Neural cell (in vitro differentiated cells): ENCODE data around the gene ISG20L2.

ENCODE experiments used
- CTCF ChIP-seq: fragments of 450-650 bp; IDR thresholded peaks from 2 replicates; pipeline ENCODE4 v1.5.1; 2014; ENCODE audit warnings: antibody characterized with exemption, mild to moderate bottlenecking, moderate library complexity; ENCODE audit not compliant: poor library complexity, severe bottlenecking
- POLR2AphosphoS5 ChIP-seq: IDR thresholded peaks from 2 replicates; pipeline ENCODE4 v1.6.1; 2012
- SMC3 ChIP-seq: fragments of 450-650 bp; conservative IDR thresholded peaks from 2 replicates; pipeline ENCODE4 v1.6.1; 2014; ENCODE audit warnings: antibody characterized with exemption, mild to moderate bottlenecking, moderate library complexity; ENCODE audit not compliant: poor library complexity

GRCh38 chr1:156738407-156738806, 9.8 kb upstream of the ISG20L2 start:
- TF ChIP-seq CTCF (no peak), POLR2AphosphoS5 (no peak), SMC3 (no peak)
